SW 1271 (cell line): ENCODE results near the gene TANGO2.

Experiments
- DNase-seq, 2 experiments: peaks; one replicate each; lab custom pipeline; 2025; lab: John Stamatoyannopoulos, UW

Gene TANGO2

DNA sequence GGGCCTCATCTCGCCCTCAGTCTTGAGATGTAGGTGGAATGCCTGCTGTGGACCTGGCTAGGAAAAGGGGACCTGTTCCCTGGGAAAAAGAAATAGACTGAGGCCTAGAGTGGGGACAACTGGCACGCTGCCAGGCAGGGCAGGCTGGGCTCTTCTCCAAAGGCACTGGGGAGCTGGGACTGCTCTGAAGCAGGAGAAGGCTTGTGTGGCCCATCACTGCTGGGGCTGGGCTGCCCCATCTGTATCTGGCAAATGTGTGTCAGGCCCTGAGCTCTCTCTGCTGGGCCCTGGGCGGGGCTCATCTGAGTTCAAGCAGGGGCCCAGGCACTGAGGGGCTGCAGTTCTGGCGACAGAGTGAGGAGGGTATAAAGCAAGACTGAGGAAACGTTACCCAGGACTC is 37.2 kb upstream of the TANGO2 start:
- no peak for DNase-seq

DNA sequence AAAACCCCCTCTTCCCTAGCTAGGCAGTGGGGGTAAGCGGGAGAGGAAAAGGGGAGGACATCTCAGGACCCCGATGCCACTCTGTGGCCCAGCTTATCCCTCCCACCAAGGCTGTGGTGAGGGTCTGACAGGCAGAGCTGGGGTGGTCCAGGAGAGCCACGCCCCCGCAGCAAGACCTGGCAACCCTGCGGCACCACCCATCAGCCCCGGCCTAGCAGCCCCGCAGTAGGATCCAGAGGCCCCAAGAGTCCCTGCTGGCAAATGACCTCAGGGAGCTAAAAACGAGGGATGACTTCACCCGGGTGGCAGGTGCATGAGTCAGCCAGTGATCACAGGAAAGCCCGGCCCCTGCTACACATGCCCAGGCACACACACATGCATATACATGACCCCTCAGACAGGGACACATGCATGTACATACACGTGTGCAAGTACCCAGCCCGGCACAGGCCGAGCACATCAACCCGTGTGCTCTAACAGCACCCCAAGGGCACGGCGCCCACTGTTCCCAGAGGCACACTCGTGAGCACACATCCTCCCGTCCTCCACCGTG is 36.6 kb upstream of the TANGO2 start:
- DNase-seq = peak; percentile 38 to 63

DNA sequence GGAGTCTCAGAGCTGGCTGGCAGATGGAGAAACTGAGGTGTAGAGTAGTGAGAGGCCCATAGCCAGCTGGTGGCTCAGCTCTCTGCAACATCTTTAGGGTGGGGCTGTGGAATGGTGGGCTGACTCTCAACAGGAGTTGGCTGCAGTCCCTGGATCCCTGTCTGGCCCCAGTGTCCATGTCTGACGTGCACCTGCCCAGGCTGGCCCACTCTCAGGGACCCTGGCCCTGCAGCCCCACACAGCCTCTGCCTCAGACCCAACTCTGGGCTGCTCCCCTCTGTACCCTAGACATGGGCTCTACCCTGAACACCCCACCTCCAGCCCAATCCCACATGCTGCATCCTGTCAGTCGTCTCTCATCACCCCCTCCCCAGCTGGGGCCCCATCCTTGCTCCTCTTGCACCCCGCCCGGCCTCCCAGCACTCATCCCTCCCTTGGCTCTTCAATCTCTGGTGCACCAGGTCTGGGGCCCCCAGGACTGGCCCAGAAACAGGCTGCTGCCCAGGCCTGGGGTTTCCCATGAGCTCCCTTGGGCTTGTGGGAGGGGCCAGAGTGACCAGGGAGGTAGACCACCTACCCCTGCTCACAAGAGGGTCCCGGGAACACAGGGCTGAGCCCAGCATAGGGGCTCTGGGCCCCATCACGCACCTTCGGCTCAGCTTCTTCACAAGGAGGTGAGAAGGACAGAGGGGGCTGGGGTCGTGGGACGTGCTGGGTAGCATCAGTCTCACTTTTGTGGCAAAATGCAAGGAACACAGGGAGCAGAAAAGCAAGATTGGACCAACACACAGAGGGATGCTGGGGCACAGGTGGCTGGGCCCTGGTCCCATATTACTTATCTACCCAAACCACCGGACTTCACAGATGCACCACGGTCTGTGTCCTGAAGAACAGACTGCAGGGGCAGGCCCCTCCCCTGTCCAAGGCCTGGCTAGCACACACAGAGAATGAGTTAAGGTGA is 35.8 kb upstream of the TANGO2 start:
- DNase-seq = no peak

DNA sequence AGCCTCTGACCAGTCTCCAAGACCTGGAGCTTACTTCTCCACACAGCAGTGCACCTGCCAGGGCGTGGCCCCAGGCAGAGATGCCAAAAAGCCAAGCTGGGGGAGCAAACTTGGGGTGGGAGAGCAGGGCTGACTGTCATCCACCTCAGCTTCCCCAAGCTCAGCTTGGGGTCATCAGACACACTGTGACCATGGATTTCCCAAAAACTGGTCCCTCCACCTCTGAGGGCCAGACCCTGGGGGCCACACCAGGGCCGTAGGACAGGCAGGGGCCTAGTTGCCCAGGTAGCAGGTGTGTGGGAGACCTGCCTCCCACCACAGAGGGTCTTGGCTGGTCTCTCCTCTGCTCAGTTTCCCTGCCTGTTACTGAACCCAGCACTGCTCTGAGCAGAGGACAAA is 34.9 kb upstream of the TANGO2 start:
- DNase-seq = no peak

DNA sequence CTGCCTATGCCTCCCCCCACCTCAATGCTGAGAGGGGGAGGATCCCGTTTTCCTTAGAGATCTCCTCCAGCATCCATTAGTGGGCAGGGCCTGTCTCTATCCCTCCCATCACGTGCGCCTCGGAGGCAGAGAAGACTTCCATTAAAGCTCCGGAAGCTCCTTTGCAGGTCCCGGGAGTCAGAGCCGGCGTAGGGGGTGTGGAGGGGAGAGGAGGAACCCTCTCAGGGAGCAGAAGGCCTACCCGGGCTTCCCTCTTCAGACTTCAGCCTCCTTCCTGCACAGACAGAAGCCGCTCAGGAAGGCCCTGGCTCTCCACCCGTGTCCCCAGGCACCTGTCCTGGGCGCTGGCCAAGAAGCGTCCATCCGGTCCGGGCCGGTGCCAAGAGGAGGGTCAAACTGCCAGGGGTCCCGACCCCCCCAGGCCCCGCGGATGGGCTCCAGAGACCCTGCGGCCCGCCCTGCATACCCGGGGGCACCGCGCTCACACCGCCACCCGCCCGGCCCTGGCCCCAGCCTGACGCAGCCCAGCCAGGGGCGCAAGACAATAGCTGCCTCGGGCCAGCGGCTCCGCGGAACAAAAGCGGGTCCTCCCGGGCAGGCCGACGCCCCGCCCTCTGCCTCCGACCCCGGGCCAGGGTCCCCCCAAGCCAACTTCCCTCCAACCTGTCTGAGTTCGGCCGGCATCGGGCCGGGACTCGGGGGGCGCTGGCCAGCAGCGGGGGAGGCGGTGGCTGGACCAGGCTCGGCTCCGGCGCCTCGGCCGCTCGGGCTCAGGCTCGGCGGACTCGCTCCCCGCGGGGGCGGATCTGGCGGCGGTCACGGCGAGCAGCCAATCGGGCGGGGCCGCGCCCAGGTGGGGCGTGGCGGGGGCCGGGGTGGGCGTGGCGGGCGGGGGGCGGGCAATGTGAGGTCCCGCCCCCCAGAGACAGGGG is 34.2 kb upstream of the TANGO2 start:
- DNase-seq = peak in 1 of 2 experiments; percentile 15

DNA sequence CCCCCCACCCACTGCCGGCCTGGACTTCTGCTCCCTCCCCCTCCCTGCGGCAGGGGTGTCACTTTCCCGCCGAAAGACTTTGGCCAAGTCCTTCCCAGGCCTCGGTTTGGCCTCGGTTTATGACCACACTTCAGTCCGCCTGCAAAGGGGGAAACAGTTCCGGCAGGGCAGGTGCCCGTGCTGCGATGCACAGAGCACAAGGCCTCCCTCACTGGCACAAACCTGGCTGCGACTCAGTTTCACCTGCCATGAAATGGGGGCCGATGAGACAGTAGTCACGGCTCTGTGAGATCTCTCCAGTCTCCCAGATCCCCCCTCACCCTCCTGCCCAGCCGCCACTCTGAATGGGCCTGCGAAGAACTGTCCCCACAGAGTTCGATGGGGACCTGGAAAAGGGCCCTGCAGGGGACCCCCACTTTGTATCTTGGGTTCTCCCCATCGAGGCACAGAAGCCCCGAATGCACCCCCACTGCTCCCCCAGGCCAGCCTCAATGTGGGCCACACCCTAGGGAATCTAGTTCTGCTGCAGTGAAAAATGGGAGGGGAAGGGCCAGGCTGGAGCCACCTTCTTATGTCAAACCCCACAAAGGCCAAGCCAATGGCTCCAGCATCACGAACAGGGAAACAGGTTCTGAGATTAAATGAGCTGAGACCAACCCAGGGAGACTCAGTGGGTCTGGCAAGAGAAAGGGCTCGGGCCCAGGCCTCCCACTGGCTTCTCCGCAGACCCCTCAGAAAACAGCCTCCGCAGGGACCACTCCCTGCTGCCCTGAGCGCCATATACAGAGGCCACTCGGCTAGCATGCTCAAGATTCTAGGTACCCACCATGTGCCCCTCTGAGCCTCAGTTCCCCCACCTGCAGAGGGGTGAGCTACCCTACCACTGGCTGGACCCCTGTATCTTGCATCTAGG is 33.3 kb upstream of the TANGO2 start:
- DNase-seq = no peak

DNA sequence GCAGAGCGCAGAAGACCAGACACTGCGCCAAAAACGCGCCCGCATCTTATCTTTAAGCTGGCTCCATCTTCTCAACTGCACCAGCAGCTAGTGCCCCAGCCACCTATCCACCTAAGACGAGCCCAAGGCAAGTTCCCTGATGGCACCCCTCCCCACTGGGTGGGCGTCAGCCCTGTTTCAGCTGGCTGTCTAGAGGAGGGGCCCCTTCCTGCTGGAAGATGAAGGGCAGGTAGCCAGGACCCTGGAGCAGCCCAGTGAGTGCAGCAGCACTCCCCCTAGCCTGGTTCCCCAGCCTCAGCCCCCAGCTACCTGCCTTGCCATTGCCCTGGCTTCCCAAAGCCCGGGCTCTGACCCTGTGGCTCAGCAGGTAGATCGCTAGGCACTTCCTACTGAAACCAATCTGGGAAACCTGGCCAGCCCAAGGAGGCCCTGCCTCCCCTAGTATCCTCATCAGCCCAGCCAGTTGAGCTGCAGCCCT is 32.5 kb upstream of the TANGO2 start:
- no peak for DNase-seq

DNA sequence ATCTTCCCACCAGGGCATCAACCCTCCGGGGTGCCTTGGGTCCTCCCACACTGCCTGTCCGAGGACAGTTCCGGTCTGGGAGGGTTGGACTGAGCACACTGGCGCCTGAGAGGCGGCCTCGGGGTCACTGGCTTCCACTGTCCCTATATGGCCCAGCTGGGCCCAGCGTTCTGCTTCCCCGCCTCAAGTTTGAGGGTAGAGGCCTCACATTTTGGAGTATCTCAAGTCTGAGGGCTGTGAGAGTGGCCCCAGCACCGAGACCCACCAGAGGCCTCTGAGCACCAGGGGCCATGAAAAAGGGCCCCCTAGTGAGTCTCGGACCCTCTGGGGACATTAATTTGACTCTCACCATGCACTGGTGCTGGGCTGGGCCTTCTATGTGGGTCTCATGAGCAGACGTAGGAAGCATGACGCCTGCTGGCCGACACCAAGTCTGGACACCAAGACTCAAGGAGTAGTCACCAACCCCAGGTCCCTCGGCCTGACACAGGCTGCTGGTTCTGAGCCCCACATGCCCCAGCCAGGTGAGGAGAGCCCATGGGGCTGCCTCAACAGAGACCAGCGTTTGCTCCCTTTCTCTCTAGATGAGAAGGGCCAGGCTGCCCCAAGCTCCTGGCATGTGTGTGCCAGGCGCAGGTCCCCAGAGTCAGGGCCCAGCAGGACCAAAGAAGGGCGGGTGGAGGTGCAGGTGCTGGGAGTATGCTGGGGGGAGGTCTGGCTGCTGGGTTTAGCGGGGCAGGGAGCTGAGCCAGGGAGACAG is 31.8 kb upstream of the TANGO2 start:
- no peak for DNase-seq

DNA sequence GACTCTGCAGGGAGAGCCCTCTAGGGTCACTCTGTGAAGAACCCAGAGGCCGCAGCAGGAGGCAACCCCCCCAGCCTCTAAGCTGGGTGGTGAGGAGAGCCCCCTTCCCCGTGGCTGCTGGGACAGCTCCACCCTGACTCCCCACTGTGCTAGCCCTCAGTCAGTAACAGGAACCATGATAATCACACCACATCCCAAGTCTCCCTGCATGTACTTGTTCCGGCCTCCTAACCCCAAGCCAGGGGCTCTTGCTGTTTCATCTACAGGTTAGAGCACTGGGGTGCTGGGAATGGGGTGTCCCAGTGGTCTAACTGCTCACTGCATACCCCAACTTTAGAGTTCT is 31.2 kb upstream of the TANGO2 start:
- DNase-seq = no peak

DNA sequence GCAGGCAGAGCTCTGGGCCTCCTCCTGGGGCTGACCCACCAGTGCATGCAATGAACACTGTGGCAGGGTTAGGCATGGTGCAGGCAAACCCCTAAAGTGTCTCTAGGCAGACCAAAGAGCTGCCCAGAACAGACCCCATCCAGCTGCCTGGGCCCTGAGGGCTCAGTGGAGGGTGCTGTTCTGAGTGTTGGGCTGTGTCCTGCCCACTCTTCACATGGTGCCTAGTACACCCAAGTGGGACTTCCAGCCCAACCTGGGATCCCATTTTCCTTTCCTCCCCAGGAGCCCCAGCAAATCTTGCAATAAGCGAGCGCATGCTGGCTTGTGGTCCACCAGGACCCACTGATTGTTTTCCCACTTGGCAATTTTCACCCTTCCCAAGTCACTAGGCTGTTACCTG is 30.7 kb upstream of the TANGO2 start:
- DNase-seq = no peak

DNA sequence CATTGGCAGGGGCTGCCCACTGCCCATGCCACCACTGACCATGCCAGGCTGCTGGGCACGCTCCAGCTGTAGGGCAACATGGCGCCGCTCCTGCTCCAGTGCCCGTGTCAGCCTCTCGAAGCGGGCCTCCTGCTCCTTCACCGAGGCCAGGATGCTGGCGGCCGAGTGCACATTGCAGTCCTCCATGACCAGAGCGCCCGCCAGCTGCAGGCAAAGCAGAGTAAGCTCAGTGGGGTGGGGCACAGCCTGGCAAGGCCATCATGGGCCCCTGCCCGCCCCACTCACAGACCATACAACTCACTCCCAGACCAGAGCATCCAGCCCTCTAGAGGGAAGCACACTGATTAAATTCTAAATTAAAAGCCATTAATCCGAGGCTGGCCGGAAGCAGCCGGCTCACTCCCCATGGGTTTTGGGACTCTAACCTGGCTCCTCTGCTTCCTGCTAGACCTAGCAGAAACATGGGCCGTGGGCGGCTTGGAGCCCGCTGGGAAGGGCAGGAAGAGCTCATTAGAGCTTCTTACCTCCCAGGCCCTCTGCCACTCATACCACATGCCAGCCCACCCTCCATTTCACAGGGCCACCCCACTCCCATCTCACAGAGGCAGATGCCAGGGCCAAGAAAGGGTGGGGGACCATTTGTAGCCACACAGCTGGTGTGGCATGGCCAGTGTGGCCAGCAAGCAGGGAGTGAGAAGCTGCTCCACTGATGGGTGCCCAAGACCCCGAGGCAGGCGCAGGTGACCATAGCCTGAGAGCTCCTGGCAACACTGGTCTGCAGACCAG is 30.1 kb upstream of the TANGO2 start:
- DNase-seq = no peak

DNA sequence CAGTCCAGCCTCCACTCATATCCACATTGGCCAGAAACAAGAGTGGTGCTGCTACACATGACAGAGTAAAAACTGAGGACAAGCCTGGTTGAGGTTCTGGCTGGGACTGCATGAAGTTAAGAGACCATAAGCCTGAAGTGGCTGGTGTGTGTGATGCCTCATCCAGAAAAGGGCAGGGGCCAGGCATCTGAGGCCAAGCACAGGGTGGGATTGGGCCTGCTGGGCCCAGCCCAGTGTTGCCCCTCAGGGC is 29.6 kb upstream of the TANGO2 start:
- no peak for DNase-seq

DNA sequence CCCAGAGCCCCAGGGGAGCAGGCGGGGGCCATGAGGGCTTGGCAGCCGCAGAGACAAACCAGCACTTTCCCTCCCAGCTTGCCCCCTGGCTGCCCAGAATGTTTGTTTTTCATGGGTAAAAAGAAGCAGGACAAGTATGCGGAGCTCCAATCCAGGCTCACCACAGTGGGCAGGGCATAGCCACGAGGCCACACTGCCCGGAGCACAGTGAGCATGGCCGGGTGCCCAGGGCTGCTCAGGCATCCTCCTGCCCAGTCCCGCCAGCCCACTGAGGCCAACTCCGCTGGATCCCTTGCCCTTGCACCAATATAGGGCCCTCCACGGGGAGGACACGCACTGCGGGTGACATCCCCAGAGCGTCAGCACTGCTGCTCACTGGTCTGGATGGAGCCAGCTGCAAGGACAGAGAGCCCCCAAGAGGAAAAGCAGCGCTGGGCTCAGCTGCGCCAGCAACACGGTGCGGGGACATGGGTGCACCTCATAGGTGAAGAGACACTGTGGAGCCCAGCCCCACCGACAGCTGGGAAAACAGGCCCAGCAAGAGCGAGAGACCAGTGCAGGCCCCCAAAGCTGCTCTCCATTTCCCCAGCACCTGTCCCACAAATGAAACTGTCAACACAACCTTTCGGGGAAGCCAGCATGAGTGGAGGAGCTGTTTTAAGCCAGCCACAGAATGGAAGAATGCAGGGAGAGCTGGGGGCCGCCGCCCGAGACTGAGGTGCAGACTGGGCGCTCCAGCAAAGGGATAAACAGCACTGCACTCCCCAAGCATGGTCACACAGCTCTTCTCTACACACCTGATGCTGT is 29.1 kb upstream of the TANGO2 start:
- no peak for DNase-seq

DNA sequence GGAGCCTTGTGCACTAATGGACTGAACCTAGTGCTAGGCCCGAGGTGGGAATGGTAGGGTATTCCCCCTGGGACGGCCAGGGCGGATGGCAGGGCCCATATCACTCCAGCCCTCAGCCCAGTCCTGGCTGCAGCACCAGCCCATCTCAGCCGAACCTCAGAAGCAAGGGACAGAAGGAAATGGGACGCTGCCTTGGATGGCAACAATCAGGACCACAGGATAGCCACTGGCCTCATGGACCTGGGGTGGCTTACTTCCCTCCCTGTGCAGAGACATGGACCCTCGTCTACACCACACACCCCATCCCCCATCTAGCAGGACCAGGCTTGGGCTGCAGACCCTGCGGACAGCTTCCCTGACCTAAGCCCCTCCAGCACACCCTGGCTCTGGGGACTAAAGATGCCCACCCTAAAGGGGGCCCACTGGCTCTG is 28.4 kb upstream of the TANGO2 start:
- DNase-seq = no peak

DNA sequence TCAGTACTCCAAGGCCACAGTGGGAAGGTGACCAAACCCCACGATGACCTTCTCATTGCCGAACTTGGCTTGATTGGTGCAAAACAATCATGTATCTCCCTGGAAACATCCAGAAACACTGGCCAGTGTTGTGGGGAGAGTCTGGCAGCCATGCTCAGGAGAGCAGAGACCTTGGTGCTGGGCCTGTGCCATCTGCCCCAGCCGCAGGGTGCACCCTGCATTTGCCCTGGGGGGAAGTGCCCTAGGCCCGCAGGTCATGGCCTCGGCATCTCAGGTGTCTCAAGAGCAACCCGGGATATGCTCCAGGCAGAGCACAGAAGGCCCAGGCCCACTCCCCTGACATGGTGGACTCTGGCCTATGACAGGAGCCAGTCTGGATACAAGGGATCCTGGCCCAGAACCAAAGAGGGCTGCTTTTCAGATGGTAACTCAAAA is 28.0 kb upstream of the TANGO2 start:
- DNase-seq = no peak

DNA sequence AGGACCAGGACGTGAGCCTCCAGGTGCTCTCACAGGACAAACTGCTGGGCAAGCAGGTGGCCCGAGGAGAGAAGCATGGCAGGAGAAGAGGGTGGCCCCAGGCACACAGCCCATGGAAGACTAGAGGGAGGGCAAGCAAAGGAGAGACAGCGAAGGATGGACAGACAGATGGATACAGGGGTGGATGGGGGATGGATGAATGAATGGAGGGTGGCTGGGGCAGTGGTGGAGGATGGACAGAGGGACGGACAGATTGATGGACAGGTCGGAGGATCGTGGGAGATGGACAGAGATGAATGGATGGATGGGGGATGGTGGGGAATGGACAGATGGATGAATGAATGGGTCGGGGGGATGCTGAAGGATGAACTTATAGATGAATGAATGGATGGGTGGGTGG is 27.0 kb upstream of the TANGO2 start:
- no peak for DNase-seq

DNA sequence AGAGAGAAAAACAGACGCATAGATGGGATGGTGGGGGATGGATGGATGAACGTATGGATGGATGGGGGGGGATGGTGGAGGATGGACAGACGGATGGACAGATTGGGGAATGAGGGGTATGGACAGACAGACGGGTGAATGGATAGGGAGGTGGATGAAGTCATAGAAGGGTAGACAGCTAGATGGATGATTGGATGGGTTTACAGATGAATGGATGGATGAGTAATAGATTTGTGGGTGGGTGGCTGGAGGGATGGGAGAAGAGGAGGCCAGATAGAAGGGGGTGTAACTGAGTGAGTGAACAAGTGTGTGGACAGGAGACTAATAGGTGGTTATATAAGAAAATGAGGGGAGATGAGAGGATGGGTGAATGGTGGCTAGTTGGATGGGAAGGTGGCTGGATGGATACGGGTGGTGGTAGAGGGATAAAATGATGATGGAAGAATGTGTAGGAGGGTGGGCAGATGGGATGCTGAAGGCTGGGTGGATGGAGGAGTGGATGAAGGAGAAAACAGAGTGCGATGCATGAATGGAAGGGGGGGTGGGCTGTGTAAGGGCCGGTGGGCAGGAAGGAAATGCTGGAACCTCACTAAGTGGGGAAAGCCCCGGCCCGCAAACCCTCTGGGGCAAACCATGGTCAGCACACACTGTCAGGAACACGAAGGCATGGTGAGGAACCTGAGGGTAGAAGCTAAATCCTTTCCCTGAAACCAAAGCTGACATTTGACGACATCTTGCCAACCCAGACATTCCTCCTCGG is 25.9 kb upstream of the TANGO2 start:
- no peak for DNase-seq

DNA sequence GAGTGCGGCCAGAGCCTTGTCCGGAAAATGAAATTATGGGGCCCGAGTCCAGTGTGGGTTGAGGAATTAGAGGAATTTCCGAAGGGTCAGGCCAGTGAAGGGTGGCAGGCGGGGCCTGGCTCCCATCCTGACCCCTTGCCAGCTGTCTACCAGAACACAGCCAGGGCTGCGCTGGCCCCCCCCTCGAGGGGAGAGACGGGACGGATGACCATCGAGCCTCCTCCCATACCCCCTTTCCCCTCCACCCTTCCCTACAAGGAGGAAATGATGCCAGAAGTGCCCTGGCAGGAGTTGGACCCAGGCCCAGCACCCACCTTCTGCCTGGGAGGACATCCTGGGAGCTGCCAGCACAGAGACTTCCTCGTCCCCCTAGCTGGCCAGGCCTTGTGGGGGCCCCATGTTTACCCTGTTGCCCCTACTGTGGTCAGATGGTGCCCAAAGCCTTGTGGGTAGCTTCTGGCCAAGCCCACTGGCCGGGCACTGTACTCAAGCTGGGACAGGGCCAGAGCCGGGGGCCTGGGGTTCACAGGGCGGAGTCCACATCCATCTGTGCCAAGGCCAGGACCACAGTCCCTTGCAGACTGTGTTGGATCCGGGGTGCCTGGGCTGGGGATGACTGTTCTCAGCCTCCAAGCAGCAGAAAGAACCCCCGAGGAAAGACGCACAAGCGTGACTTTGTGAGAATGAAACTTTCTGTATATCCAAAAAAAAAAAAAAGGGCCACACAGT is 25.1 kb upstream of the TANGO2 start:
- no peak for DNase-seq
